Measurements from ENCODE around the gene NF2. TPM values are rescaled to one million over a fixed set of nuclear protein-coding genes. Genes with fewer than 3 reads are reported as not detected.

NF2 gene
- total and polyA plus RNA-seq, 2 of the 8 experiments (the other 6 are each of a cell fraction or from before 2014, with no cell fraction given), result 17.6 to 53.6 TPM

- TF ChIP-seq RBBP5 (IDR thresholded peaks at IDR 0.05; ENCODE audit: borderline replicate concordance, low read depth, low read length), result no peak
Measured at GRCh38 chr22:29715705-29716104, 112.3 kb downstream of the NF2 start (continued).
